Stimulated activated naive CD8-positive, alpha-beta T cell treated with anti-CD3 and anti-CD28 coated beads, Interleukin-15, amount 100 ng/mL, for 72 hours (primary cell): ENCODE measurements around the gene FIGNL1.
"Not testable (repeated sequence)": the region's sequence is repeated elsewhere in the genome, so short reads cannot be mapped to it uniquely, and the experiment has no call there.

Source experiments
- ATAC-seq: fragments of 150-1000 bp; cut with Tn5 transposase; 2 replicates; pipeline ENCODE4 v1.10.0; 2021; ENCODE audit warnings: mild to moderate bottlenecking, moderate library complexity
- DNase-seq, 2 donors: peaks; one replicate each; pipeline ENCODE4 v3.0.0; 2021 to 2022
- H3K27ac Mint-ChIP-seq, 2 donors: one replicate each; pipeline ENCODE4 v1.8.0; 2022; ENCODE audit warnings: mild to moderate bottlenecking in 2 of 2, mixed read lengths in 2 of 2, moderate library complexity in 2 of 2
- H3K27me3 Mint-ChIP-seq: one replicate; pipeline ENCODE4 v1.8.0; 2022; ENCODE audit warnings: mixed read lengths
- H3K4me1 Mint-ChIP-seq: one replicate; pipeline ENCODE4 v1.8.0; 2022; ENCODE audit warnings: mild to moderate bottlenecking, mixed read lengths
- H3K4me3 Mint-ChIP-seq, 2 donors: one replicate each; pipeline ENCODE4 v1.8.0; 2022; ENCODE audit warnings: mild to moderate bottlenecking in 2 of 2, mixed read lengths in 2 of 2, moderate library complexity in 1 of 2
- H3K9me3 Mint-ChIP-seq, 2 donors: one replicate each; pipeline ENCODE4 v1.8.0; 2022; ENCODE audit warnings: mixed read lengths in 2 of 2

The FIGNL1 gene

DNA sequence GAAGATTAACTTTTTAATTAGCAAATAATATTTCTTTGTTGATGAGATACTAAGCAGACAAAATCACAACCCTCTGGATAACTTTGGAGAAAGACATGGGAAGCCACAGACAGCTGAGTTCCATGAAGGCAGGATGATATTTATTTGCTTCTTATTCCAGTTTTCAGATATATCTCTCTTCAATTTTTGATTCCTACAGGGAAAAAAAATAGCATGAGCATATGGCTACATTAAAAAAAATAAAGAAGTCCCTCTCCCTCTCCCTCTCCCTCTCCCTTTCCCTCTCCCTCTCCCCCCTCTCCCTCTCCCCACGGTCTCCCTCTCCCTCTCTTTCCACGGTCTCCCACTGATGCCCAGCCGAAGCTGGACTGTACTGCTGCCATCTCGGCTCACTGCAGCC is 8.5 kb upstream of the FIGNL1 start:
- ATAC-seq = not testable (repeated sequence)

DNA sequence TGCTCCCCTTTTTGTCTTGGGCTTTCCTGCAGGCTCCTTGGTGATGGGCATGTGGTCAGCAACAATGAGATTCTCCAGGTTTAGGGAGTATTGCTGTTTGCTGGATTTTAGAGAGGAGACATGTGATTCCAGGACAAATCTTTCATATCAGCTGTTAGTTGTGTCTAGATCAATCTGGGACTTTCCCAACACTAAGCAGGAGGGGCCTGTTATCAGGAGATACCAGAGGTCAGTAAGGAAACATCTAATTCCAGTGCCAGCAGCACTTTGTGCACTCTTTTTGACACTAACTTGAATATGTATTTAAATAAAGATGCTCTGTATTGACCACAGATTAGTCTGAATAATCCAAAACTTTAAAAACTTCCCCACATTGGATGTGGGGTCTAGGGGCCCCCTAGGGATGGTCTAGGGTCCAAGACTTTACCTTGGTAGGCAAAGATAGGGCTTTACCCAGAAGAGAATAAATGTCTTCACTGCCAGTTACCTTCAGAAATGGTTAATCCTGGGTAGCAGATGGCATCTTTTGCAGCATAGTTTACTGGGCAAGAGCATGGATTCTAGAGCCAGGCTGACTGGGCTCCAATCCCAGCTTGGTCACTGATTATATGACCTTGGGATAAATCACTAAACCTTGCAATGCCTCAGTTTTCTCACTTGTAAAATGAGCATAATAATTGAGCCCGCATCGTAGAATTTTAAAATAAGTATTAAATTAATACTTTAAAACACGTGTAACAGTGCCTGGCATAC is 6.4 kb upstream of the FIGNL1 start:
- ATAC-seq = no peak
- no peaks in the 10 kb centered on the region for H3K27me3 Mint-ChIP-seq
- peak overlapping the region in 1 of 2 donors; percentile 34 for H3K27ac Mint-ChIP-seq
- DNase-seq = no peak
- peaks cover 7% of the 10 kb centered on the region for H3K4me1 Mint-ChIP-seq
- H3K4me3 Mint-ChIP-seq = no peak overlapping the region
- no peaks in the 10 kb centered on the region for H3K9me3 Mint-ChIP-seq

More for the DNA sequence above, 8.5 kb upstream of the FIGNL1 start:
- H3K27ac Mint-ChIP-seq, DNase-seq, H3K9me3 Mint-ChIP-seq, H3K27me3 Mint-ChIP-seq, H3K4me1 Mint-ChIP-seq, H3K4me3 Mint-ChIP-seq: not testable (repeated sequence)

DNA sequence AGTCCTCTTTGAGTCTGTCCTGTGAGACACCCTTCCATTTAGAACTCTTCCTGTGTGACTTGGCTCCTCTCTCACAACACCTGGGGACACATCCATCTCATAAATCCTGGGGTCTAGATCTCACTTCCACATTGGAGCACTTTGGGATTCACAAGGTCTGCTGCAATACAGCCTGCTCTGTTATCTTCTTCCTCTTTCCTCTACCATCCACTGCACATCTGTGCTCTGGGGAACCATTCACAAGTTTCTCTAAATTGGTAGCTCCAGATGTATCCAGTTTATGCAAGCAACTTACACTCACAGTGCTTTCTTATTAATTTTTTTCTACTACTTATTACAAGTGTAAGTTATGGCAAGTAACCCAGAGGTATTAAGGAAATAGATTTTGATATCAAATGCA is 5.5 kb upstream of the FIGNL1 start:
- H3K27ac Mint-ChIP-seq = no peak overlapping the region
- ATAC-seq = no peak
- H3K27me3 Mint-ChIP-seq = no peaks in the 10 kb centered on the region
- H3K4me3 Mint-ChIP-seq = no peak overlapping the region
- DNase-seq = no peak
- H3K4me1 Mint-ChIP-seq = peaks cover 16% of the 10 kb centered on the region
- no peaks in the 10 kb centered on the region for H3K9me3 Mint-ChIP-seq

DNA sequence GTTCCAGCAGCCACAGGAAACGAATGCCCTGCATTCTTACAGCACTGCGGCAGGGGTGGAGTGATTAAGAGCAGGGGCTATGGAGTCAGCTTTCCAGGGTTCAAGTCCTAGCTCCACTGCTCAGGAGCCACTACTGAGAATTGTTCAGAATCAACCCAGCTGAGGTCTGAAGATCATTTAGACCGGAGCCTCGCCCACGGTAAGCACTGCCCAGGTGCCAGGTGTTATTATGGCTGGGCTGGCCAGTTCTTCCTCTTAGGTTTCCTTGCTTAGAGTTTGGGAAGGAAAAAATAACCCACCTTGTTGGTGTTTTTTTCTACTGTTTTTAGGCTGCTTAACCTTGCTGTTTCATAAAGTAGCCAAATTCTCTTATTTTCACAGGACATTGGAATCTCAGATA is 4.8 kb upstream of the FIGNL1 start:
- no peak overlapping the region for H3K4me3 Mint-ChIP-seq
- H3K27me3 Mint-ChIP-seq = no peaks in the 10 kb centered on the region
- DNase-seq (no peak), ATAC-seq (no peak)
- H3K27ac Mint-ChIP-seq = no peak overlapping the region
- no peaks in the 10 kb centered on the region for H3K9me3 Mint-ChIP-seq
- H3K4me1 Mint-ChIP-seq = peaks cover 19% of the 10 kb centered on the region

DNA sequence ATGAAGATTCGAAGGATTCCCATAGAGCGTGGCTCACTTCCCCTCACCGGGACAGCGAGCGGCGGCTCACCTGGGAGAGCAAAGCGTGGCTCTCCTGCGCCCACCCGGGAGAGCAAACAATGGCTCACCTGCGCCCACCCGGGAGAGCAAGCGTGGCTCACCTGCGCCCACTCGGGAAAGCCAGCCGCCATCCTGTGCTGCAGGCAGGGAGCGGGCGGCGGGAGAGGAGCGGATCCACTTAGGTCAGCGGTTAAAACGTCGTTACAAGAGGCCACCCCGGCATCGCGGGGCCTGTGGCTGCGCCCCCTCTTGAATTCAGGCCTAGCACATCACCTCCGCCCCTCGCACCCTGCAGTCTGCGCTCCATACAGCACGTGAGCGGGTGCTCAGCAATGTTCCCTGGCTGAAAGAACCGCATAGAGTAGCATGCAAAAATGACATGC is 461 bp upstream of the FIGNL1 start:
- Mint-ChIP-seq H3K4me3 (peak overlapping the region; percentile 79 to 98), H3K4me1 (peaks cover 49% of the 10 kb centered on the region), H3K27ac (peak overlapping the region; percentile 93 to 98), H3K27me3 (no peaks in the 10 kb centered on the region), H3K9me3 (no peaks in the 10 kb centered on the region)
- peak; percentile 41 for ATAC-seq
- DNase-seq = no peak

DNA sequence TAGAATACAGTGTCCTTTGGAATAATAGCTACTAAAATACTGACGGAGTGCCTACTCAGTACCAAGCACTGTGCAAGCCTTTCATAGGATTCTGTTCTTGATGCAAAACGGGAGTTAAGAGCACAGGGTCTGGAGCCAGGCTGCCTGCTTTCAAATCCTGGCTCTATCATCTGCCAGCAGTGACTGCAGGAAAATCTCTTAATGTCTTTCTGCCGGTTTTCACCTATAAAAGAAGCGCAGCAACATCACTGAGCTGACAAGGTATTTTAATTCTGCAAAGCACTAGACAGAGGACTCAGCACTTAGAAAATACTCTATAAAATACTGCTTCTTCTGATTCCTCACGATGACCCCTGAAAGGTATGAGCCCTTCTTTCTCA is 659 bp downstream of the FIGNL1 start:
- no peak for DNase-seq
- peaks cover 55% of the 10 kb centered on the region for H3K4me1 Mint-ChIP-seq
- peak overlapping the region; percentile 79 to 98 for H3K4me3 Mint-ChIP-seq
- peak overlapping the region; percentile 93 to 98 for H3K27ac Mint-ChIP-seq
- no peak for ATAC-seq
- no peaks in the 10 kb centered on the region for H3K27me3 Mint-ChIP-seq
- no peaks in the 10 kb centered on the region for H3K9me3 Mint-ChIP-seq

DNA sequence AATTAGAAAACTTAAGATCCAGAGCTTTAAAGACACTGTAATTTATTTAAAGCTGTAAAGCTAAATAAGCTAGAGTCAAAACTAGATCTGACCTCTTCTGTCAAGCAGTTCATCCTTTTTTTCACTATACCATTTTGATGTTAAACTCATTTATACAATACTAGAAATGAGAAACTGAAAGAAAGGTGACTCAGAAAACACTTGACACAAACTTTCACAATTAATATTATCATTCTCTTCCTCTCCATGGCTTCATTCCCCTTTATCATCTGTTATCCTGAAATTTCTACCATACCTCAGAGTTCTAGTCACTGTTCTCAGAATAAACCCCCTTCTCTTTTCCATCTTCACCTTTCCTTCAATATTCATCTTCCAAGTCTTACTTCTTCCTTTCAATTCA is 1.3 kb downstream of the FIGNL1 start:
- peak; percentile 15 for ATAC-seq
- Mint-ChIP-seq H3K4me1 (peaks cover 61% of the 10 kb centered on the region), H3K27ac (peak overlapping the region in 1 of 2 donors; percentile 52)

DNA sequence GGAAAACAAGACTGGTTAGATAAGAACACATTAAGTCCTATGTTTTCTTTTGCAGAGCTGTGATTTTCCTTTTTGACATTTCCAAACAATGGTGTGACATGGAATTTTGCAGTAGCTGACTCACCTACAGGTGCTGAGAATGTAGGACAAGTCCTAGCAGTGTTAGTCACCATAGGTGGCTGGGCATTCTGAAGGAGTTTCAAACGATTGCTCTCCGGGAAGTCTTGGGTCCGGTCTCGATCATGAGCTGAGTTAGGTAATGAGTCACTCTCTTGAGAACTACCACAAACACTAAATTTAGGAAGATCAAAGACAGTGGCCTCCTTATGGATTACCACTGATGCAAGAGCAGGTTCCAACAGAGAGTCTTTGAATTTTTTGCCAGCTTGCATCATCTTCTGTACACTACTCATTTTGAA is 3.6 kb downstream of the FIGNL1 start:
- no peaks in the 10 kb centered on the region for H3K27me3 Mint-ChIP-seq
- peak overlapping the region; percentile 27 to 53 for H3K4me3 Mint-ChIP-seq
- peaks cover 73% of the 10 kb centered on the region for H3K4me1 Mint-ChIP-seq
- ATAC-seq (peak; percentile 51), DNase-seq (peak; percentile 20 to 41)
- no peaks in the 10 kb centered on the region for H3K9me3 Mint-ChIP-seq
- peak overlapping the region; percentile 75 to 84 for H3K27ac Mint-ChIP-seq

More for the DNA sequence above, 1.3 kb downstream of the FIGNL1 start:
- DNase-seq = no peak
- Mint-ChIP-seq H3K4me3 (peak overlapping the region; percentile 79 to 98), H3K9me3 (no peaks in the 10 kb centered on the region), H3K27me3 (no peaks in the 10 kb centered on the region)

DNA sequence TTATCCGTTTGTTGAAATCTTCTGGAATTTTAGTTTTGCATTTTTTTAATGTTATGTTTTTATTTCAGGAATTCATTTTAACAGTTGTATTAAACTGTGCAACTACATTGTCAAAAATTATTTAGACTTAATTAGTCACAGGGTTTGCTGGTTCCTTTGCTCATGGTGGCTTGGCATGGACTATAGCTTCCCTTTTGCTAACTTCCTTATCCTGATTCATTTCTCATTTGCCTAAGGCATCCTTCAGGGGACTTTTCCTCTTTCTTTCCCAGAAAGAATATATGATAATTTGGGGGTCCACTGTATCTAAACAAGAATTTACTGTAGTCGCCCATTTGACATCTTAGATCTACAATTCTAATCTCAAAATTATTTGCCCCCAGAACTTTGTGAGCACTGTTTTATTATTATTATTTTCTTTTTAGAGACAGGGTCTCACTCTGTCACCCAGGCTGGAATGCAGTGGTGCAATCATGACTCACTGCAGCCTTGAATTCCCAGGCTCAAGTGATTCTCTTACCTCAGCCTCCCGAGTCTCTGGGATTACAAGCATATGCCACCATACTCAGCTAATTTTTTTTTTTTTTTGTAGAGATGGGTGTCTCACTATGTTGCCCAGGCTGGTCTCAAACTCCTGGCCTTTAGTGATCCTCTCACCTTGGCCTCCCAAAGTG is 13.9 kb downstream of the FIGNL1 start:
- H3K4me3 Mint-ChIP-seq = no peak overlapping the region
- no peak overlapping the region for H3K27ac Mint-ChIP-seq
- ATAC-seq (no peak), DNase-seq (no peak)
- H3K27me3 Mint-ChIP-seq = no peaks in the 10 kb centered on the region
- H3K4me1 Mint-ChIP-seq = peaks cover 5% of the 10 kb centered on the region
- H3K9me3 Mint-ChIP-seq = no peaks in the 10 kb centered on the region

DNA sequence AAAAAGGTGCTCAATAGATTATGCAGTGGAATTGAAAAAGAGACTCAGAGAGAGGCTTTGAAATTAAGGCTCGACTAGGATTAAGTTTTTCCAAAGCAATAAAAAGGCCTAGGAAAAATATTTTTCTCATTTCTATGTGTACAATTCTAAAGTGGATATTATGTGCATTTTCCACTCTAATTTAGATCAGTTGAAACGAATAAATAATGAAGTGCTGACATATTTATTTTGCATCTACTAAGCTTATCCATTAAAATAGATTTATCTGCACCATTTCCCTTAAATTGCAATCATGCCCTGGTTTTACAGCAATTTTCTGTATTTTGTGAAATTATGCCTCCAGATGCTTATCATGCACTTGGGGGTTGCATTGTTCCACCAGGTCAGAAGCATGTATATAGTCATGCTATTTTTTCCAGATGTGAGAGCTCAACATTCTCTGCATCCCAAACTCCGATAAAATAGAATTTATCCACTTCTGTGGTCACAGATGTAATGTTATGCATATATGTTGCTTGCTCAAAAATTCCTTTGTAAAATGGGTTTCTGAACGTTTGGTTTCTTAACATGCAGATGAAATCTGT is 18.3 kb downstream of the FIGNL1 start:
- Mint-ChIP-seq H3K9me3 (no peaks in the 10 kb centered on the region), H3K4me3 (no peak overlapping the region), H3K27ac (no peak overlapping the region), H3K27me3 (no peaks in the 10 kb centered on the region), H3K4me1 (no peaks in the 10 kb centered on the region)
- ATAC-seq (no peak), DNase-seq (no peak)

DNA sequence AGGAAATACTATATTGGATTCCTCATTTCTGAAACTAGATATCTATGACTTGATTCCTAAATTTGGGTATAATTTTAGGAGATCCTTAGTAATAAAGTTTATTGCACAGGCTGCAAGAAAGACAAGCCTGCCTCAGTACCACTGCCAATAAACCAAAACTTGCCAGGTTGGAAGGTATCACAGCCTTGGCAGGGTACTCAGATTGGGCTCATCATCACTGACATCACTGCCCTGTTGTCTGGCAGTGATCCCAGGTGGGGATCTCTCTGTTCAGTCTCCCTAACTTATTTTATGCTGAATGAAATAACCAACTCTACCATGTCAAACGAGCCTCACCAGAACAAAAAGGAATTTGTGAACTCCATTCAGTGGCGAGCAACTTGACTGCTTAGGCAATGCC is 18.8 kb downstream of the FIGNL1 start:
- no peaks in the 10 kb centered on the region for H3K27me3 Mint-ChIP-seq
- no peak for DNase-seq
- H3K9me3 Mint-ChIP-seq = no peaks in the 10 kb centered on the region
- ATAC-seq = no peak
- H3K4me1 Mint-ChIP-seq = no peaks in the 10 kb centered on the region
- no peak overlapping the region for H3K27ac Mint-ChIP-seq
- H3K4me3 Mint-ChIP-seq = no peak overlapping the region

DNA sequence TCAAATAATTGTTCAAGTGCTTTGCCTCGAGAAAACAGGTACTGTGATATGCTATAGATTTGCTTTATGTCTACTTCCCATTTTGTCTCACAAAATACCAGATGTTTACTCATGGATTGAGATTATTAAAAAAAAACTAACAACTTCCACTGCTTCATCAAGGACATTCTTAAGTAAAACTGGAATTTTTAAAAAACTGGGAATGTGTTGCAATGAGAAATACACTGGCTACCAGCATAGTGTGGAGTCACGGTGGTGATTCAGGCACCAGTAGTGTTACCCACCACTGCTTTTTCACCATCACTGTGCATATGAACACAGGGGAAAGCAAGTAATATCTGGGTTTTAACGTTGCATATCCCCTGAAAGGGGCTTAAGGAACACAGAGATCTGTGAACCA is 21.2 kb downstream of the FIGNL1 start:
- Mint-ChIP-seq H3K9me3 (no peaks in the 10 kb centered on the region), H3K27ac (no peak overlapping the region), H3K4me3 (no peak overlapping the region), H3K27me3 (no peaks in the 10 kb centered on the region), H3K4me1 (no peaks in the 10 kb centered on the region)
- ATAC-seq = no peak
- DNase-seq = no peak

DNA sequence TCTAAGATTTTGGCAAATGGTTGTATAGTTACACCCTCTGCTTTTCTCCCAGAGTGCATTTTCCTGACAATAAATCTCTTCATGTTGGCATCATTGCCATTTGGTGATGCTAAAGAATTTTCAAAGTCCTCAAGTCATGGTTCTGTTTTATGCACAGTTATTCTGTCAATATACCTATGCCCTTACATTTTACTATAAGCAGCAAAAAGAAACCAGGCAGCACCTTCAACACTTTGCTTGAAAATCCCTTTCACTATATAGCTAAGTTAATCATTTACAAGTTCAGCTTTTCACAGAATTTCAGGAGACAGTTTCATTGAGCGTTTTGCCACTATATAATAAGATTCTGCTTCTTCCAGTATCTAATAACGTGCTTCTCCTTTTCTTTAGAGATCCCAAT is 22.6 kb downstream of the FIGNL1 start:
- Mint-ChIP-seq H3K27me3 (no peaks in the 10 kb centered on the region), H3K9me3 (no peaks in the 10 kb centered on the region), H3K4me3 (no peak overlapping the region), H3K27ac (no peak overlapping the region), H3K4me1 (no peaks in the 10 kb centered on the region)
- no peak for DNase-seq
- no peak for ATAC-seq

DNA sequence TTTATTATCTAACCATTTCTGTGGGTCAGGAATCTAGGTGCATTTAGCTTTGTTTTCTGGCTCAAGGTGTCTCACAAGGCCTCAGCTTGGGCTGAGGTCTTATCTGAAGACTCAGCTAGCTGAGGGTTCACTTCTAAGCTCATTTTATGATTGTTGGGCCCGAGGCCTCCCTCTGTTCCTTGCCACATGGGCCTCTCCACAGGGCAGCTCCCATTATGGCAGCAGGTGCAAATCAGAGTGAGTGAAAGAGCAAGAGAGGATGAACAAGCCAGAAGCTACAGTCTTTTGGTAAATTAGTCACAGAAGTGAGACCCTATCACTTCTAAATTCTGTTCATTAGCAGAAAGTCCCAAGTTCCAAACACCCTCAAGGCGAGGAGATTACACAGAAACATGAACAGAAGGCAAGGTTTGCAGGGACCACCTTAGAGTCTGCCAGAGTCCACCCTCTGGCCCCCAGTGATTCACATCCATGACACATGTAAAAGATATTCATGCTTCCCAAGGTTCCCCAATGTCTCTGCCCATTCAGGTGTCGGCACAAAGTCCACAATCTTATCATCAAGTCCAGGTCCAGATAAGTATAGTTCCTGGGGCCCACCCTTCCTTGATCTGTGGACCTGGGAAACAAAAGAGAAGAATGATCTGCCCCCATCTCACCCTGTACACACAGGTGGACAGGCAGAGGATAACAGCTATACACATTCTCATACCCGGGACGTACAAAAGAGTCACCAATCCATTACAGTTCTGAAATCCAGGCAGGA is 23.7 kb downstream of the FIGNL1 start:
- H3K9me3 Mint-ChIP-seq = no peaks in the 10 kb centered on the region
- DNase-seq (no peak), ATAC-seq (no peak)
- no peaks in the 10 kb centered on the region for H3K4me1 Mint-ChIP-seq
- no peak overlapping the region for H3K27ac Mint-ChIP-seq
- H3K4me3 Mint-ChIP-seq = no peak overlapping the region
- H3K27me3 Mint-ChIP-seq = no peaks in the 10 kb centered on the region

DNA sequence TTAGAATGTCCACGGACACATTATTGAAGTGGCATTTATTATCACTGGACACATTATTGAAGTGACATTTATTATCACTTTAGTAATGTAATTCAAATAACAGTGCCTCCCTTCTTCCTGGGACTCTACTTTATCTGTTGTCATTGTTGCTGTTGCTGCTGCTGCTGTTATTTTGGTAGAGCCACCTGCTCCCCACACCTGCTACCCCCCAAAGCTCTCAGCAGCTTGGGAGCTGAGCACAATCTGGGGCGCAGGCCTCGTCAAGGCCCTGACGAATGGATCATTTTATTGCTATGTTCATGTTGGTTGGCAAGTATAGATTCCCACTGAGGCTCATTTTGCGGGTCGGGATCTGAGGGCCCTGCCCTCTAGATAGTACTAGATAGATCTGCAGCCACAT is 24.8 kb downstream of the FIGNL1 start:
- H3K4me1 Mint-ChIP-seq = no peaks in the 10 kb centered on the region
- no peaks in the 10 kb centered on the region for H3K27me3 Mint-ChIP-seq
- H3K9me3 Mint-ChIP-seq = no peaks in the 10 kb centered on the region
- no peak overlapping the region for H3K4me3 Mint-ChIP-seq
- H3K27ac Mint-ChIP-seq = no peak overlapping the region
- ATAC-seq (no peak), DNase-seq (no peak)

DNA sequence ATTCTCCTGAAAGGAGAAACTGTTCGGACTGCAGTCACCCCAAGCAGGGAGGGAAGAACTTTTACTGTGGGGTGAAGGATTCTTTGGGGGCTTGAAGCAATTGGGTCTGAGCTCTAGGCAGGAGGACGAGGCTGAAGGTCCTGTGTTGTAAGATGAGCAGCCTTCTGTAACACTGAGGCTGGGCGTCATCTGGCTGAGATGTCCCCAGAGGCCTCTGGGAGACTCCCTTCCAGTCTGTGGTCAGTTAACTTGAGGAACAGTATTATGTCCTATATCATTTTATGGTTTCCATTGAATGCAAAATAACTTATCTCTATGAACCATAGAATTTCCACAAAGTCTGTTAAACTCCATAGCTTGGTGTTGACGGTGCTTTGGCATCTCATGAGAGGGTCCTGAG is 26.3 kb downstream of the FIGNL1 start:
- Mint-ChIP-seq H3K9me3 (no peaks in the 10 kb centered on the region), H3K4me1 (peaks cover under 1% of the 10 kb centered on the region), H3K4me3 (no peak overlapping the region), H3K27me3 (no peaks in the 10 kb centered on the region), H3K27ac (no peak overlapping the region)
- DNase-seq (no peak), ATAC-seq (no peak)
